Transverse colon (tissue), 4 donors: ENCODE measurements around the gene SLC9A1. TPM values are rescaled to one million over a fixed set of nuclear protein-coding genes. Genes with fewer than 3 reads are reported as not detected.
"Not testable (repeated sequence)": the region's sequence is repeated elsewhere in the genome, so short reads cannot be mapped to it uniquely, and the experiment has no call there.

Experiments
- DNase-seq: peaks from one replicate; pipeline ENCODE4 v3.0.0-alpha.2; 2019
- H3K27ac ChIP-seq, 4 donors: fragments of 200-600 bp; sonication (generic); 2 replicates each; pipeline ENCODE4 v1.5.1; 2016 to 2018; ENCODE audit warnings: inconsistent platforms in 4 of 4
- H3K27me3 ChIP-seq: fragments of 200-600 bp; sonication (generic); 2 replicates; pipeline ENCODE4 v1.5.1; 2017; ENCODE audit warnings: inconsistent platforms
- H3K36me3 ChIP-seq, 4 donors: fragments of 200-600 bp; sonication (generic); 2 replicates each; pipeline ENCODE4 v1.5.1; 2017 to 2019; ENCODE audit warnings: inconsistent platforms in 4 of 4
- H3K4me1 ChIP-seq, 4 donors: fragments of 200-600 bp; sonication (generic); 2 replicates each; pipeline ENCODE4 v1.5.1; 2017 to 2020; ENCODE audit warnings: inconsistent platforms in 4 of 4
- H3K4me3 ChIP-seq, 4 donors: fragments of 200-600 bp; sonication (generic); 1 replicate in 1 of 4; 2 replicates in 3 of 4; pipeline versions ENCODE4 v1.5.1 to v1.6.1; 2017 to 2019; ENCODE audit warnings: inconsistent platforms in 4 of 4
- H3K9me3 ChIP-seq, 2 donors: fragments of 200-600 bp; sonication (generic); 2 replicates each; pipeline ENCODE4 v1.5.1; 2017 to 2019; ENCODE audit warnings: inconsistent platforms in 2 of 2
- EP300 ChIP-seq: sonication (generic); formaldehyde crosslinking; IDR thresholded peaks from one replicate; pipeline ENCODE4 v1.6.1; 2017; ENCODE audit warnings: antibody characterized with exemption, low read depth
- POLR2A ChIP-seq: fragments of 450-650 bp; IDR thresholded peaks from one replicate; pipeline ENCODE4 v1.6.1; 2016; ENCODE audit warnings: antibody characterized with exemption, mild to moderate bottlenecking, moderate library complexity
- POLR2AphosphoS5 ChIP-seq, 3 donors: sonication (generic); formaldehyde crosslinking; IDR thresholded peaks; one replicate each; pipeline ENCODE4 v1.6.1; 2016; ENCODE audit warnings: antibody characterized with exemption in 3 of 3
- WGBS, 2 donors: methylation state at CpG; one replicate each; pipeline ENCODE4 v1.1.5; 2018; ENCODE audit warnings: low coverage in 1 of 2; 5-methylcytosine and 5-hydroxymethylcytosine counted together
- in situ Hi-C, 4 donors: fragments of 200-750 bp; cut with MboI; loops; one replicate each; pipeline versions ENCODE4 v1.15.0 to v1.15.1; 2017; ENCODE audit warnings: low sequenced_read_pairs in 3 of 4, low pct_ligation_motif_present in 1 of 4, low pct_unique_long_range_greater_than_20kb in 1 of 4
- intact Hi-C: fragments of 100-400 bp; cut with DNase I; formaldehyde crosslinking; loops from one replicate; pipeline ENCODE4 v1.15.1; 2023; ENCODE audit warnings: low total_unique reads
- total RNA-seq, 4 donors: library from RNA; depleted of rRNA; stranded (reverse); fragments of >200 nt; gene quantifications; one replicate each; pipeline ENCODE4 v1.1.0, GENCODE V29; 2016
- TF ChIP-seq, protein P1 (sequence below), 5 experiments: fragments of 200-600 bp in 3 of 5; fragments of 450-650 bp in 2 of 5; sonication (generic) in 3 of 5; IDR thresholded peaks; 1 replicate in 2 of 5; 2 replicates in 3 of 5; pipeline ENCODE4 v1.5.1; 2016 to 2017; ENCODE audit warnings: antibody characterized with exemption in 5 of 5, inconsistent platforms in 3 of 5, mild to moderate bottlenecking in 2 of 5, moderate library complexity in 1 of 5

Gene SLC9A1
- total RNA-seq, 4 donors from 2014 or later: 17.9 to 140 (median 101) TPM

DNA sequence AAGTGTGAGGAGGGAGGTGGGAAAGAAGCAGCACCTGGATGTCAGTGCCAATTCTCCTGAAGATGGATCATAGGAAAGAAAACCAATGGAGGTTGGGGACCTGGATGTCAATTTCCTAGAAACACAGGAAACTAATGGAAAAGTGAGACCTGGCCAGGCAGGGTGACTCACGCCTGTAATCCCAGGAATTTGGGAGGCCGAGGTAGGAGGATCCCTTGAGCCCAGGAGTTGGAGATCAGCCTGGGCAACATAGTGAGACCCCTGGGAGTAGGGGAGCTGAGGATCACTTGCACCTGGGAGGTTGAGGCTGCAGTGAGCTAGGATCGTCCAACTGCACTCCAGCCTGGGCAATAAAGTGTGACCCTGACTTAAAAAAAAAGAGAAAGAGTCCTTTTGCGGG, 21.4 kb upstream of the SLC9A1 start:
- Histone ChIP-seq H3K4me3 (no peak overlapping the region), H3K27ac (no peak overlapping the region), H3K27me3 (no peaks in the 10 kb centered on the region), H3K4me1 (peaks cover 0 to 9% (median 0%) of the 10 kb centered on the region in 4 donors), H3K9me3 (no peaks in the 10 kb centered on the region), H3K36me3 (no peaks in the 10 kb centered on the region)
- intact Hi-C loops: no loop called here
- 79 to 90% methylated on average over 2 to 4 of the region's 4 CpGs for WGBS, 2 donors
- TF ChIP-seq EP300: no peak
- no peak for TF ChIP-seq POLR2AphosphoS5 (IDR thresholded peaks at IDR 0.05)
- TF ChIP-seq POLR2A: no peak
- TF ChIP-seq, protein P1, sequence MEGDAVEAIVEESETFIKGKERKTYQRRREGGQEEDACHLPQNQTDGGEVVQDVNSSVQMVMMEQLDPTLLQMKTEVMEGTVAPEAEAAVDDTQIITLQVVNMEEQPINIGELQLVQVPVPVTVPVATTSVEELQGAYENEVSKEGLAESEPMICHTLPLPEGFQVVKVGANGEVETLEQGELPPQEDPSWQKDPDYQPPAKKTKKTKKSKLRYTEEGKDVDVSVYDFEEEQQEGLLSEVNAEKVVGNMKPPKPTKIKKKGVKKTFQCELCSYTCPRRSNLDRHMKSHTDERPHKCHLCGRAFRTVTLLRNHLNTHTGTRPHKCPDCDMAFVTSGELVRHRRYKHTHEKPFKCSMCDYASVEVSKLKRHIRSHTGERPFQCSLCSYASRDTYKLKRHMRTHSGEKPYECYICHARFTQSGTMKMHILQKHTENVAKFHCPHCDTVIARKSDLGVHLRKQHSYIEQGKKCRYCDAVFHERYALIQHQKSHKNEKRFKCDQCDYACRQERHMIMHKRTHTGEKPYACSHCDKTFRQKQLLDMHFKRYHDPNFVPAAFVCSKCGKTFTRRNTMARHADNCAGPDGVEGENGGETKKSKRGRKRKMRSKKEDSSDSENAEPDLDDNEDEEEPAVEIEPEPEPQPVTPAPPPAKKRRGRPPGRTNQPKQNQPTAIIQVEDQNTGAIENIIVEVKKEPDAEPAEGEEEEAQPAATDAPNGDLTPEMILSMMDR (IDR thresholded peaks at IDR 0.05): no peak
- in situ Hi-C loops: no loop called here
- no peak for DNase-seq

DNA sequence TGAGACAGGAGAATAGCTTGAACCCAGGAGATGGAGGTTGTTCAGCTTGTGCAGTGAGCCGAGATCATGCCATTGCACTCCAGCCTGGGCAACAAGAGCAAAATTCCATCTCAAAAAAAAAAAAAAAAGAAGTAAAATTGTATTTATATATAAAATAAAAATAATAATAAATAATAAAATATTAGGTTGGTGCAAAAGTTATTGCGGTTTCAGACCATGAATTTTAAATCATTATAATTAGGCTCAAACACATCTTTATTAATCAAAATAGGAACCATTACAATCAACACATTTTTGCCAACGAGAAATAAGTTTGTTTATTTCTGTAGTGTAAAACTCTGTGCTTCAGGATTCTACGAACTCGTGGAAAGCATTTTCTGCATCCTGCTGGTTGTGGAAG, 18.1 kb upstream of the SLC9A1 start:
- H3K4me3 ChIP-seq, H3K9me3 ChIP-seq, H3K27me3 ChIP-seq, DNase-seq, in situ Hi-C loops, H3K27ac ChIP-seq, H3K36me3 ChIP-seq, intact Hi-C loops, H3K4me1 ChIP-seq: not testable (repeated sequence)
- 77 to 81% methylated on average over 5 of the region's 5 CpGs for WGBS, 2 donors

GRCh38 chr1:27166929-27167328, 12.0 kb upstream of the SLC9A1 start:
- WGBS, 2 donors: 46 to 59% methylated on average over 4 of the region's 4 CpGs
- H3K4me1 ChIP-seq: peaks cover 0 to 4% (median 2%) of the 10 kb centered on the region in 4 donors
- no peak overlapping the region for H3K4me3 ChIP-seq
- no peaks in the 10 kb centered on the region for H3K36me3 ChIP-seq
- no peak for DNase-seq
- in situ Hi-C loops (no loop called here), intact Hi-C loops (no loop called here)
- no peak for TF ChIP-seq POLR2AphosphoS5 (IDR thresholded peaks at IDR 0.05)
- TF ChIP-seq, protein P1 (IDR thresholded peaks at IDR 0.05): no peak
- TF ChIP-seq POLR2A: no peak
- no peak for TF ChIP-seq EP300
- H3K9me3 ChIP-seq: no peaks in the 10 kb centered on the region
- no peaks in the 10 kb centered on the region for H3K27me3 ChIP-seq
- H3K27ac ChIP-seq: no peak overlapping the region

DNA sequence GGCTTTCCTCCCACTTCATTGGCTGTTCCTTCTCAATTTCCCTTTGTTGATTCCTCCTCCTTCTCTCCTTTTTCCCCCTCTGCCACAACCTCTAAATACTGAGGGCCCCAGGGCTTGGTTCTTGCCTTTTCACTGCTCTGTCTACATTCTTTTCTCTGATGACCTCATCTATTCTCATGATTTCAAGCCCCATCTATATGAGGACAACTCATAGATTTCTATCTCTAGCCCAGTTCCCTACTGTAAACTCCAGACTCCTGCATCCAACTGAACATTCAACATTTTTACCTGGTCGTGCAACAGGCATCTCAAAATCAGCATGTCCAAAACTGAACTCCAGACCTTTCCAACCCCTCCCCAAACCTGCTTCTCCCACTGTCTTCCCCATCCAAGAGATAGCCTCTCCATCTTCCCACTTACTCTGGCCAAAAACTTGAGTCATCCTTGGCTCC, 11.5 kb upstream of the SLC9A1 start:
- no peaks in the 10 kb centered on the region for H3K27me3 ChIP-seq
- 80 to 84% methylated on average over 1 of the region's 1 CpG for WGBS, 2 donors
- H3K4me3 ChIP-seq: no peak overlapping the region
- H3K36me3 ChIP-seq: no peaks in the 10 kb centered on the region
- TF ChIP-seq POLR2A (no peak), POLR2AphosphoS5 (IDR thresholded peaks at IDR 0.05) (no peak), EP300 (no peak)
- TF ChIP-seq, protein P1 (IDR thresholded peaks at IDR 0.05): no peak
- in situ Hi-C loops (no loop called here), intact Hi-C loops (no loop called here)
- H3K4me1 ChIP-seq: peaks cover 0 to 8% (median 4%) of the 10 kb centered on the region in 4 donors
- no peaks in the 10 kb centered on the region for H3K9me3 ChIP-seq
- no peak overlapping the region for H3K27ac ChIP-seq
- no peak for DNase-seq

DNA sequence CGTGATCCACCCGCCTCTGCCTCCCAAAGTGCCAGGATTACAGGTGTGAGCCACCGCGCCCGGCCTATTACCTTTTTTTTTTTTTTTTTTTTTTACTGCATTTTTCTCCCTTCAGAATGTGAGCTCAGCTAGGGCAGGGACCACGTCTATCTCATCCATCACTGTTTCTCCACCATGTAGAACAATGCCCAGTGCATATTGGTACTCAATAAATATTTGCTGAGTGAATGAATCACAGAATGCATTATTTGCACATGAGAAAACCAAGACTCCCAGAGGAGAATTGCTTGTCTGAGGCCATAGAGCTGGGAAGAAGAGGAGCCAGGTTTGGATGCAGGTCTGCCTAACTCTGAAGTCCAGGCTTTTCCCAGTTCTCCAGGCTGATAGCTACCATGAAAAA, 8.2 kb upstream of the SLC9A1 start:
- peaks cover 0 to 13% (median 8%) of the 10 kb centered on the region in 4 donors for H3K4me1 ChIP-seq
- in situ Hi-C loops (no loop called here), intact Hi-C loops (no loop called here)
- no peaks in the 10 kb centered on the region for H3K27me3 ChIP-seq
- 79% methylated on average over 6 of the region's 6 CpGs; no CpG with 5 or more reads in 1 of the 2 donors for WGBS, 2 donors
- no peaks in the 10 kb centered on the region for H3K9me3 ChIP-seq
- no peak for TF ChIP-seq POLR2A
- no peak for DNase-seq
- H3K36me3 ChIP-seq: no peaks in the 10 kb centered on the region
- H3K27ac ChIP-seq: no peak overlapping the region
- H3K4me3 ChIP-seq: no peak overlapping the region
